Right renal pelvis (tissue), 4 donors: ENCODE data around the gene KRTAP9-1. TPM values are rescaled to one million over a fixed set of nuclear protein-coding genes. Genes with fewer than 3 reads are reported as not detected.
"Not testable (repeated sequence)": the region's sequence is repeated elsewhere in the genome, so short reads cannot be mapped to it uniquely, and the experiment has no call there.

Experiments used
- DNase-seq, 4 donors: peaks; one replicate each; pipeline ENCODE4 v3.0.0-alpha.2; 2013; ENCODE audit warnings: low read depth in 4 of 4, low spot score in 3 of 4, missing footprints in 1 of 4
- polyA plus RNA-seq, 4 donors: library from polyadenylated mRNA; unstranded; fragments of 120-200 nt; gene quantifications; one replicate each; pipeline ENCODE4 v1.2.1, GENCODE V29; 2013; ENCODE audit not compliant: insufficient read length in 4 of 4

The KRTAP9-1 gene
- polyA plus RNA-seq, 4 donors, result not detected

DNA sequence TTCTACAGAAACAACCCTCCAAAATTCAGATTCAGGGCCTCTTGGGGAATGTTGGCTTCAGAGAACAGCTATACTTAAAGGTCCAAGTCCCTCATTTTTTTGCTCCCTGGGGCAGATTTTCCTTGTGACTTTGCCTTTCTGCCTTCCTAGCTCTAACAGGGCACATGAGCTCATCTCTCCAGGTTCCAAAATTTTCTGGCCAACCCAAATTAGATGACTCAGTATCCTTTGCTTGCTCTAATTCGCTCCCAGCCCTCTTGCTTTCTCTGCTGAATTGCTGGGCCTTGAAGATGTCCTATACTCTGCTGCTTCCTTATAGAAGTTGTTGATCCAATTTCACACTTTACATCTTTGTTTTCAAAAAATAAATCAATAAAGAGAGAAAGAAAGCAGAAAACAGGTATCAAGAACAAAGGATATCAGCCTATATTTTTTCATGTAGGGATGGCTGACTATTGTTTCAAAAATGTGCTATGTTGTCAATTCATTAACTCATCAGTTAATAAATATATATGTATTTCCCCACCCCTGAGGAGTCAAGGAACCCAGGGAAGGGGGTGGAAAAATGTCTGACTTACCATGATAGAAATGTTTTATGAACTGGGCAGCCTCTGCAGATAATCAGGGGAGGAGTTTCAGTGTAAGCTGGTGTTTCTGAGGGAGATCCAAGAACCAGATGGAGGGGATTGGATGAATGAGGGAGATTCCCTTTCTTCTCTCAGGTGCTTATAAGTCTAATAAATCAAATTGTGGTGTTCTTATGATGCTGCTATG lies 10.7 kb upstream of the KRTAP9-1 start:
- no peak for DNase-seq

DNA sequence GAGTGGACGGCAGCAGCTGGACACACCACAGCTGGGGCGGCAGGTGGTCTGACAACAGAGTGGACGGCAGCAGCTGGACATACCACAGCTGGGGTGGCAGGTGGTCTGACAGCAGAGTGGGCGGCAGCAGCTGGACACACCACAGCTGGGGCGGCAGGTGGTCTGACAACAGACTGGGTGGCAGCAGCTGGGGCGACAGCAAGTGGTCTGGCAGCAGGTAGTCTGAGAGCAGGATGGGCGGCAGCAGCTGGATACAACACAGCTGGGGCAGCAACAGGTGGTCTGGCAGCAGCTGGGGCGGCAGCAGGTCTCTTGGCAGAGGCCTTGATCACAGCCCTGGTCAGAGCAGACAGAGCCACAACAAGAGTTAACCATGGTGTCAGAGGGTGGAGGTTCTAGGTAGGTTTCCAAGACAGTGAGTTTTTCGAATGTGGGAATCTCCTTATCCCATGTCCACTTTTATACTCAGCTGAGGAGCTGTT lies 5.2 kb upstream of the KRTAP9-1 start, which contains the start of gene KRTAP4-1:
Gene KRTAP4-1 (minus strand): TSS at position 432 of the 482 bp plus-strand sequence. CDS start 57 bp downstream, at position 375.
- no peak for DNase-seq

DNA sequence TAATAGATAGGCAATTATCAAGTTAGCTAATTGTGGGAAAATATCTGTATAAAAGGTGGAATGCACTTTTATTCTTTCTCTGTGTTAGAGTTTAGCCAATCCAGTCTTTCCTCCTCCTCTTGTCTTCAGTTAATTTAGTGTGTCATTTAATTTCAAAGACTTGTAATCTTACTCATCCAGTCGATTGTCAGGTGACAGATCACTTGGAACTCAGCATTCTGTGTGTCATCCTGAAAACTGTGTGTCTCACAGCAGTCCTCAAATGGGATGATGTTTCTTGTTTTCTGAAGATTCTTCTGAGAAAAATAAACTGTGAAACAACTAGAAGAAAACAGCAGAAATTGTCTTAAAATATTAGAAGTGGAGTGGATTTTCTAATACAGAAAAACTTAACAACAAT lies 4.7 kb upstream of the KRTAP9-1 start:
- no peak for DNase-seq

DNA sequence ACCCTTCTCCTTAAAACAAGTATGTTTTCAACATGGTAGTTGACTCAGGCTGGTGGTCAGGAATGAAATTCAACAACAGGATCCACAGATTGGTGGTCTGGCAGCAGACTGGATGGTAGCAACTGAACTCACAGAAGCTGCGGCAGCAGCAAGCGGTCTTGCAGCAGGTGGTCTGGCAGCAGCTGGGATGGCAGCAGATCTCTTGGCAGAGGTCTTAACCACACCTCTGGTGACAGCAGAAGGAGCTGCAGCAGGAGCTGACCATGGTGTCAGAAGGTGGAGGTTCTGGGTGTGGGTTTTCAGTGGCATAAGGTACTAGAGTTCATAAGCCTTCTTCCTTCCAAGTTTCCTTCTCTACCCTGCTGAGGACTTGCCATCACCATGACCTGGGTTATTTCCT lies 2.8 kb upstream of the KRTAP9-1 start:
- DNase-seq, result no peak

DNA sequence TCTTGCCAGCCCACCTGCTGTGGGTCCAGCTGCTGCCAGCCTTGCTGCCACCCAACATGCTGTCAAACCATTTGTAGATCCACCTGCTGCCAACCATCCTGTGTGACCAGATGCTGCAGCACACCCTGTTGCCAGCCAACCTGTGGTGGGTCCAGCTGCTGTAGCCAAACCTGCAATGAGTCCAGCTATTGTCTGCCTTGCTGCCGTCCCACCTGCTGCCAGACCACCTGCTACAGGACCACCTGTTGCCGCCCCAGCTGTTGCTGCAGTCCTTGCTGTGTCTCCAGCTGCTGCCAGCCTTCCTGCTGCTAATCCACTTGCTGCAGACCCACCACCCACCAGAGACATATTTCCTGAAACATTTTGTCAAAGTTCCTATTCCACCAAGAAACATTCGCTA lies 641 bp downstream of the KRTAP9-1 start:
- no peak for DNase-seq

DNA sequence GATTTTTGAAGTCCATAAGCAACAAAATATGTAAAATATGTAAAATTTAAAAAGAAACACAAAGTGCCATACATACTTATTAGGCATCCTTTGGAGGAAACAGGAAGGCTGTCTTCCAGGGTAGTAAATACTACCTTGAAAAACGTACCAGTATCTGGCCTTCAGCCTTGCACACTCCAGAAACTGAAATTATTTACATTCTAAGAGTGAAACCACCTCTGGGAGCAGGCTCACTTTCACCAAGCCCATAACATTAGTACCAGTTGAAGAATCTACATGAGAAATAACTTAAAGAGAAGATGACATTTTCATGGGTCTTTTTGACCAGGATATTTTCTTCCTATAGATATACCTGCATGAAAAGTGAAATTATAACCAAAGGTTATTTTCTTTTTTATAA lies 6.4 kb downstream of the KRTAP9-1 start:
- no peak for DNase-seq

DNA sequence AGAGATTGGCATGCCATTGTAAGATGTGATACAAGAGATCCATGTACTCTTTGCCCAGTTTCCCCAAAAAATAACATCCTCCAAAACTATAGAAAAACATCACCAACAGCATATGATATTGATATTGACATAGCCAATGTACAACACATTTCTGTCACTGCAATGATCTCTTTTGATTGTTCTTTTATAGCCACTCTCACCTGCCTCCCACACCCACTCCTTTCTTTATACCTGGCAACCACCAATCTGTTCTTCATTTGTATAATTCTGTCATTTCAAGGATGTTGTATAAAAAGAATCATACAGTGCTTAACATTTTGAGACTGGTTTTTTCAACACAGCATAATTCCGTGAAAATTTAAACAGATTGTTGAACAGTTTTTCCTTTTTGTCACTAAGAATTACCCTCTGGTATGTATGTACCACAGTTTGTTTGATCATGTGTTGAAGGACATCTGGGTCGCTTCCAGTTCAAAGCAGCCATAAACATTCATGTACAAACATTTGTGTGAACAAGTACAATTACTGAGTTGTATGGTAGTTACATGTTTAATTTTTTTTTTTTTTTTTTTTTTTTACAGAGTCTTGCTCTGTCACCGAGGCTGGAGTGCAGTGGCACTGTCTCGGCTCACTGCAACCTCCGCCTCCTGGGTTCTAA lies 9.9 kb downstream of the KRTAP9-1 start:
- DNase-seq, result no peak

DNA sequence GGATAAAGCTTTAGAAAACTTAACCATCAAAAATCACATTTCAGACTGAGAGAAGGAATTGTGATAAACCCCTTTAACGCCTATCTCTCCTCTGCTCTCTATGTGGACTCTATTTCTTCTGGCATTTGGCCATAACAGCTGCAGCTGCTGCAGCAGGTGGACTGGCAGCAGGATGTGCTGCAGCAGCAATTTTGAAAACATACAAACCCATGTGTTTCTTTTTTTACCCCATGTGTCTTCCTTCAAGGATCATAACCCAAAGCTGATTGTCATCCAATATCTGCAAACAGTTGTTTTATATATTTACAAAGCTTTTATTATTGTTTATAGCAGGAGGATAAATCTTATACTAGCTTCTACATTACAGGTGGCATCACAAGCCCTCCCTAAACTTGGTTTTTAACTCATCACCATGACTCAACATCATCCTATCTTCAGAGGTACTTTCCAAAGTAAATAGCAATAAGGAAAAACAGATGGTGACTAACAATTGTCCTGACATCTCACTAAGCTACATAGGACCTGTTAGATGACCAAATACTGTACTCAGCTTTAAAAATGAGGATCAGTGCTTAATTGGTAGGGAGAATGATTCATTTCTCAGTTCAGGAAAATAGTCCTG lies 22.3 kb downstream of the KRTAP9-1 start:
- DNase-seq, result no peak

DNA sequence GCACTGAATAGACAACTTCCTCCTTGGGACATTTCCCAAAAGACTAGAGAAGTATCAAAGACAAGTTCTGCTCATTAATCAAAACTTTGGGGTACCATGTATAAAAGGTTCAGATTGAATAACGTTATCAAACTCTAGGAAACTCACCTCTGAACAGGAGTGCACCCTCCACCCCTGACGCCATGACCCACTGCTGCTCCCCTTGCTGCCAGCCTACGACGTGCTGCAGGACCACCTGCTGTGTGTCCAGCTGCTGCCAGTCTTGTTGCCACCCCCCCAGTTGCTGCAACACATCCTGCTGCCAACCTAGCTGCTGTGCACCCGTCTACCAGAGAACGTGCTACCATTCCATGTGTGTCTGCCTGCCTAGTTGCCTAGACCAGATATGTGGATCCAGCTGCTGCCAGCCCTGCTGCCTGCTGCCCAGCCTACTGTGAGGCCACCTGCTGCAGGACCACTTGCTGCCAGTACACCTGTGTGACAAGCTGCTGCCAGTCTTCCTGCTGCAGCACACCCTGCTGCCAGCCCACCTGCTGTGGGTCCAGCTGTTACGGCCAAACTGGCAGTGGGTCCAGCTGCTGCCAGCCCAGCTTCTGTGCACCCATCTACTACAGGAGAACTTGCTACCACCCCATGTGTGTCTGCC lies 23.0 kb downstream of the KRTAP9-1 start:
- DNase-seq, result no peak

DNA sequence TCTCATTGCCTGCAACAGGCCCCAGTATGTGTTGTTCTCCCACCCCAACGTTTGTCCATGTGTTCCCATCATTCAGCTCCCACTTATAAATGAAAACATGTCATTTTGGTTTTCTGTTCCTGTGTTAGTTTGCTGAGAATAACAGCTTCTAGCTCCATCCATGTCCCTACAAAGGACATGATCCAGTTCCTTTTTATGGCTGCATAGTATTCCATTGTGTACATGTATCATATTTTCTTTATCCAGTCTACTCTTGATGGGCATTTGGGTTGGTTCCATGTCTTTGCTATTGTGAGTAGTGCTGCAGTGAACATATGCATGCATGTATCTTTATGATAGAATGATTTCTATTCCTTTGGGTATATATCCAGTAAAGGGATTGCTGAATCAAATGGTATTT lies 26.0 kb downstream of the KRTAP9-1 start:
- no peak for DNase-seq

DNA sequence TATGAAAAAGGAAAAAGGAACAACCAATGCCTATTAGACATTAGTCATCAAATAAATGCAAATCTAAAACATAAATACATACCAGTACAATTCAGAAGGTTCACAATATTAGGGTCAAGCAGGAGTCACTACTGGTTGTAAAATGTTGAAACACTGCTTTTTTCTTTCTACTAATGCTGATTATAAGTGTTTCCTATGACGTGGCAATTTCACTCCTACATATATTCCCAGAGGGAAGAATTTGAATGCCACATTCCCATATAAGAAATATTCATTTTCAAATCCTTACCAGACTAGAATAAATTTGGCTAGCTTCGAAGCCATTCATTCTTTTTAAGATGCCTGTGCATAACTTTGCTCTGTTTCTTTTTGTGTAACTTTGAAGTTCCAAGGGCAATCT lies 34.1 kb downstream of the KRTAP9-1 start:
- no peak for DNase-seq

DNA sequence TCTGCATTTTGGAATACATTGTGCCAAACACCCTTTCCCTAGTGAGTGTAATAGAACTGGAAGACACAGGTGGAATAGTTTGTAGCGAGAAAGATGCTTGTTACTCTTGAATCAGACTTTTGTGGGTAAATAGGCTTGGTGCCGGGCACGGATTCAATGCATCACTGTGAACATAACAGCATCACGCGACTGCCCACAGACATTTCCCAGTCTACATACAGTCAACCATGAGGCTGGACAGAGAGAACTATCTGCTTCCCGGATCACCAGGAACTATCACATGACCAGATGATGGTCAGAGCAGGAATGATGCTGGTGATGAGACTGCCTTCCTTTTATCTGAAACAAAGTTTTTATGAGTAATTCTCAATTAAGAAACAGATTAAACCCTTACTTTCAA lies 36.4 kb downstream of the KRTAP9-1 start:
- DNase-seq, result no peak

DNA sequence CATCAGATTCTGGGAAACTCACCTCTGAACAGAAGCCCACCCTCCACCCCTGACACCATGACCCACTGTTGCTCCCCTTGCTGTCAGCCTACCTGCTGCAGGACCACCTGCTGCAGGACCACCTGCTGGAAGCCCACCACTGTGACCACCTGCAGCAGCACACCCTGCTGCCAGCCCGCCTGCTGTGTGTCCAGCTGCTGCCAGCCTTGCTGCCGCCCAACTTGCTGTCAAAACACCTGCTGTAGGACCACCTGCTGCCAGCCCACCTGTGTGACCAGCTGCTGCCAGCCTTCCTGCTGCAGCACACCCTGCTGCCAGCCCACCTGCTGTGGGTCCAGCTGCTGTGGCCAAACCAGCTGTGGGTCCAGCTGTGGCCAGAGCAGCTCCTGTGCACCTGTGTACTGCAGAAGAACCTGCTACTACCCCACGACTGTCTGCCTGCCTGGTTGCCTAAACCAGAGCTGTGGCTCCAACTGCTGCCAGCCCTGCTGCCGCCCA lies 37.0 kb downstream of the KRTAP9-1 start, which contains the start of gene KRTAP9-2:
Gene KRTAP9-2 (plus strand): TSS at position 51 of the 498 bp plus-strand sequence. CDS start 7 bp downstream, at position 58.
- not testable (repeated sequence) for DNase-seq

DNA sequence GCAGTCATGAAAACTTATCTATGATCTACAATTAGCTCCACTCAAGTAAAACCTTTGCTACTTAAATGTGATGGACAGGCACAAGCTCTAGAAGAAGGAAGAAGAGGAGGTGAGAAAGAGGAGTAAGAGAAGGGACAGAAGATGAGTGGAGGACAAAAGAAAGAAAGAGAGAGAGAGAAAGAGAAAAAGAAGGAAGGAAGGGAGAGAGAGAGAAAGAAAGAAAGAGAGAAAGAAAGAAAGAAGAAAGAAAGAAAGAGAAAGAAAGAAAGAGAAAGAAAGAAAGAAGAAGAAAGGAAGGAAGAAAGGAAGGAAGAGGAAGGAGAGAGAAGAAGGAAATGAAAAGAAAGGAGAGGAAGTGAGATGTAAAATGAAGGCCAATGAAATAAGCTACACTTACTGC lies 40.4 kb downstream of the KRTAP9-1 start:
- DNase-seq, result no peak

DNA sequence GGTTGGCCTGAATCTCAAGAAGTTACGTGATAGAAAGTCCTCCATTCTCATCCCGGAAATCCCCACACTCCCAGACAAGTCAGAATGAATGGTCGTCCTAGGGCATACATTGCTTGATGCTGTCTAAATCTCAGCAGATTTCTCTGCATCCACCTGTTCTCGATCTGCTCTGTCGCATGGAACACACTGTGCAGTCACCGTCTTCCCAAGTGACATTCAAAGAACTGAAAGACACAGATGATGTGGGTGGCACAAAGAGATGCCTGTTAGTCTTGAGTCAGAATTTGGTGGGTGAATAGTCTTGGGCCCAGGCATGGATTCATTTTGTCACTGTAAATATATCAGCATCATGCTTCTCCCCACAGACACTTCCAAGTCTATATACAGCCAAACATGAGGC lies 42.0 kb downstream of the KRTAP9-1 start:
- no peak for DNase-seq

DNA sequence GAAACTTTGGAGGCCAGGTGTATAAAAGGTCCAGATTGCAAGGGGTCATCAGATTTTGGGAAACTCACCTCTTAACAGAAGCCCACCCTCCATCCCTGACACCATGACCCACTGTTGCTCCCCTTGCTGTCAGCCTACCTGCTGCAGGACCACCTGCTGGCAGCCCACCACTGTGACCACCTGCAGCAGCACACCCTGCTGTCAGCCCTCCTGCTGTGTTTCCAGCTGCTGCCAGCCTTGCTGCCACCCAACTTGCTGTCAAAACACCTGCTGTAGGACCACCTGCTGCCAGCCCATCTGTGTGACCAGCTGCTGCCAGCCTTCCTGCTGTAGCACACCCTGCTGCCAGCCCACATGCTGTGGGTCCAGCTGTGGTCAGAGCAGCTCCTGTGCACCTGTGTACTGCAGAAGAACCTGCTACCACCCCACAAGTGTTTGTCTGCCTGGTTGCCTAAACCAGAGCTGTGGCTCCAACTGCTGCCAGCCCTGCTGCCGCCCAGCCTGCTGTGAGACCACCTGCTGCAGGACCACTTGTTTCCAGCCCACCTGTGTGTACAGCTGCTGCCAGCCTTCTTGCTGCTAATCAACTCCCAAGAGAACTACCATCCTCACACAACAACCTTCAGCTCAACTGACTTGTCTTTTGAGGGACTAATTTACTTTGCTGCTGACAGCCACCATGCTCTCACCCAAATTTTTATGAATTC lies 42.9 kb downstream of the KRTAP9-1 start, which contains the start of gene KRTAP9-3:
Gene KRTAP9-3 (plus strand): TSS at position 51 of the 707 bp plus-strand sequence. CDS start 53 bp downstream, at position 104.
- not testable (repeated sequence) for DNase-seq

DNA sequence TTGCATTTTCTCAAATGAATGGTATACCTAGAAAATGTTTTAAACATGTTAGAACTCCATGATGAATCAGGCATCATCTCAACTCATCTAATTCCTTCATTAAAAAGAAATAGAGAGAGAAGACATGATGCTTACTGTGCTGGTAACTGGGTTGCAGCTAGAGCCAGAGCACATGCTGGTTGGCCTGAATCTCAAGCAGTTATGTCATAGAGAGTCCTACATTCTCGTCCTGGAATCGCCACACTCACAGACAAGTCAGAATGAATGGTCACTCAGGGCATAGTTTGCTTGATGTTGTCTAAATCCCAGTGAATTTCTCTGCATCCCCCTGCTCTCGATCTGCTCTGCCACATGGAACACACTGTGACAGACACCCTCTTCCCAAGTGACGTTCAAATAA lies 47.4 kb downstream of the KRTAP9-1 start:
- not testable (repeated sequence) for DNase-seq

DNA sequence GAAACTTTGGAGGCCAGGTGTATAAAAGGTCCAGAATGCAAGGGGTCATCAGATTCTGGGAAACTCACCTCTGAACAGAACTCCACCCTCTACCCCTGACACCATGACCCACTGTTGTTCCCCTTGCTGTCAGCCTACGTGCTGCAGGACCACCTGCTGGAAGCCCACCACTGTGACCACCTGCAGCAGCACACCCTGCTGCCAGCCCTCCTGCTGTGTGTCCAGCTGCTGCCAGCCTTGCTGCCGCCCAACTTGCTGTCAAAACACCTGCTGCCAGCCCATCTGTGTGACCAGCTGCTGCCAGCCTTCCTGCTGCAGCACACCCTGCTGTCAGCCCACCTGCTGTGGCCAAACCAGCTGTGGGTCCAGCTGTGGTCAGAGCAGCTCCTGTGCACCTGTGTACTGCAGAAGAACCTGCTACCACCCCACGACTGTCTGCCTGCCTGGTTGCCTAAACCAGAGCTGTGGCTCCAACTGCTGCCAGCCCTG lies 48.3 kb downstream of the KRTAP9-1 start, which contains the start of gene KRTAP9-8:
Gene KRTAP9-8 (plus strand): TSS at position 51 of the 489 bp plus-strand sequence. CDS start 53 bp downstream, at position 104.
- DNase-seq, result not testable (repeated sequence)
